HepG2 (cell line): ENCODE data around the gene CRIM1. TPM values are rescaled to one million over a fixed set of nuclear protein-coding genes. Genes with fewer than 3 reads are reported as not detected.

Experiments
- CENPX ChIP-seq: sonication (generic); formaldehyde crosslinking; IDR thresholded peaks from 2 replicates; pipeline ENCODE4 v1.9.0; 2021; ENCODE audit warnings: mild to moderate bottlenecking, missing genetic modification reagents, moderate library complexity
- GLI4 ChIP-seq: sonication (generic); formaldehyde crosslinking; IDR thresholded peaks from 2 replicates; pipeline ENCODE4 v1.5.1; 2020; ENCODE audit warnings: missing genetic modification reagents, mild to moderate bottlenecking, moderate library complexity, borderline replicate concordance
- SOX13 ChIP-seq, 3 experiments: fragments of 450-650 bp in 1 of 3; sonication (generic) in 1 of 3; formaldehyde crosslinking in 1 of 3; IDR thresholded peaks in 2 of 3; conservative IDR thresholded peaks in 1 of 3; 2 replicates each; pipeline versions ENCODE4 v1.5.0 to v1.6.1; 2016 to 2020; ENCODE audit warnings: antibody characterized with exemption in 1 of 3, mild to moderate bottlenecking in 1 of 3, missing compliant biosample characterization in 1 of 3, missing genetic modification reagents in 1 of 3, moderate library complexity in 1 of 3
- WIZ ChIP-seq: sonication (generic); formaldehyde crosslinking; IDR thresholded peaks from 2 replicates; pipeline ENCODE4 v1.5.1; 2020; ENCODE audit warnings: mild to moderate bottlenecking, missing genetic modification reagents
- ZEB1 ChIP-seq: IDR thresholded peaks from 2 replicates; pipeline ENCODE4 v1.6.1; 2012; ENCODE audit warnings: mild to moderate bottlenecking, low read depth, inconsistent platforms; ENCODE audit not compliant: insufficient replicate concordance
- ZNF260 ChIP-seq: sonication (generic); formaldehyde crosslinking; IDR thresholded peaks from 2 replicates; pipeline ENCODE4 v1.4.0; 2020; ENCODE audit warnings: missing genetic modification reagents, low read depth, mild to moderate bottlenecking, borderline replicate concordance
- ZNF282 ChIP-seq: fragments of 450-650 bp; IDR thresholded peaks from 2 replicates; pipeline ENCODE4 v1.6.1; 2018; ENCODE audit not compliant: partially characterized antibody
- ZNF749 ChIP-seq: sonication (generic); formaldehyde crosslinking; IDR thresholded peaks from 2 replicates; pipeline ENCODE4 v1.8.0; 2022; ENCODE audit warnings: mild to moderate bottlenecking, missing genetic modification reagents, moderate library complexity, borderline replicate concordance
- polyA plus RNA-seq, 8 experiments: library from polyadenylated mRNA; depleted of rRNA in 3 of 8; stranded (reverse) in 7 of 8; unstranded in 1 of 8; fragments of >200 nt; fragmentation: Illumina TruSeq in 4 of 8; extraction: Trizol in 4 of 8; gene quantifications; 2 replicates each; pipeline versions ENCODE4 v1.2.1 to v1.2.3, GENCODE V29; 2011 to 2016; ENCODE audit warnings: low read depth in 4 of 8, missing spikeins in 1 of 8, mixed read lengths in 1 of 8; ENCODE audit not compliant: insufficient read depth in 1 of 8
- total RNA-seq, 5 experiments: library from RNA; depleted of rRNA; stranded (reverse); fragments of >200 nt; fragmentation: Illumina TruSeq; extraction: Trizol; gene quantifications; 2 replicates each; pipeline ENCODE4 v1.2.3, GENCODE V29; 2016; ENCODE audit warnings: low read depth in 1 of 5
- TF ChIP-seq, protein P1 (sequence below): sonication (generic); formaldehyde crosslinking; IDR thresholded peaks from 2 replicates; pipeline ENCODE4 v1.4.0; 2020; ENCODE audit warnings: mild to moderate bottlenecking, missing genetic modification reagents
- TF ChIP-seq, protein P2 (sequence below): IDR thresholded peaks from 2 replicates; pipeline ENCODE4 v1.6.1; 2016; ENCODE audit warnings: control low read depth
- TF ChIP-seq, protein P3 (sequence below): sonication (generic); formaldehyde crosslinking; IDR thresholded peaks from 2 replicates; pipeline ENCODE4 v1.4.0; 2020; ENCODE audit warnings: mild to moderate bottlenecking, low read depth, missing genetic modification reagents
- TF ChIP-seq, protein P4 (sequence below): sonication (generic); formaldehyde crosslinking; conservative IDR thresholded peaks from 2 replicates; pipeline ENCODE4 v1.8.0; 2022; ENCODE audit warnings: mild to moderate bottlenecking, moderate library complexity, missing genetic modification reagents
- TF ChIP-seq, protein P5 (sequence below): sonication (generic); formaldehyde crosslinking; IDR thresholded peaks from 2 replicates; pipeline ENCODE4 v1.9.0; 2022; ENCODE audit warnings: missing genetic modification reagents, mild to moderate bottlenecking, borderline replicate concordance

The CRIM1 gene
- total and polyA plus RNA-seq, 2 of the 13 experiments (the other 11 are each of a cell fraction or from before 2014, with no cell fraction given): 39.1 to 69.9 TPM

DNA sequence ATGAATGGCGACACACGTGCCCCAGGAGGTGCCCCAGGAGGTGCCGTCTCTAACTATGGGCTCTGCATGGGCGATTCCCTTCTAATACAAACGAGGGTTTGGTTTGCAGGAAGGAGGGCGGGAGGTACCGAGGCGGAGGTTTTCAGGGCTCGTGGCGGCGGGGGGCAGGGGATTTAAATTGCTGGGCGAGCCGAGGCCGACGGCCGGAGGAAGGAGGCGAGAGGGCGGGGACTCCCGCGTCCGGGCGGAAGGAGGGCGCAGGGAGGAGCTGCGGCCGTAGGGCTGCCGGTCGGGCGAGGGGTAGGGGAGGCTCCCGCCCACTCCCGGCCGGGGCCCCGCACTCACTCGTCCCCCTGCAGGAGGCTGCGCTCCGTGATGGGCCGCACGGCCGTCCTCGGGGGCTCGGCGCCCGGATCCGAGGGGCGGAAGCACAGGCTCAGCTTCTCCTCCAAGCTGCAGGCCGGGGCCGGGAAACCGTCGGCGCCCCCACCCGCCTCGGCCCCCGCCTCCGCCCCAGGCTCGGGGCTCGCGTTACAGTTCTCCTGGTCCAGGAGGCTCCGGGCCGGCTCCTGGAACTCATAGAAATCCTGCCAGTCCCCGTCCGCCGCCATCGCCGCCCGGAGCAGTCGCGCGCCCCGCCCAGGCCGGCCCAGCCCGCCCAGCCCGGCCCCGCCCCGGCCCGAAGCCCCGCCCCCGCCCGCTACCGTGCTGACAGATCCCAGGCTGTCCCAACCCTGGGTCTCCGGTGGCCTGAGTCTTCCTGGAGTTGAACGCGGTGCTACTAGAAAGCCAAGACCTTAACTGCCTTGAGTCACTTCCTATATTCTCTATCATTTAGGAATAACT is 242.2 kb downstream of the CRIM1 start, which contains the start of gene FEZ2 (continued):
- TF ChIP-seq, protein P1, sequence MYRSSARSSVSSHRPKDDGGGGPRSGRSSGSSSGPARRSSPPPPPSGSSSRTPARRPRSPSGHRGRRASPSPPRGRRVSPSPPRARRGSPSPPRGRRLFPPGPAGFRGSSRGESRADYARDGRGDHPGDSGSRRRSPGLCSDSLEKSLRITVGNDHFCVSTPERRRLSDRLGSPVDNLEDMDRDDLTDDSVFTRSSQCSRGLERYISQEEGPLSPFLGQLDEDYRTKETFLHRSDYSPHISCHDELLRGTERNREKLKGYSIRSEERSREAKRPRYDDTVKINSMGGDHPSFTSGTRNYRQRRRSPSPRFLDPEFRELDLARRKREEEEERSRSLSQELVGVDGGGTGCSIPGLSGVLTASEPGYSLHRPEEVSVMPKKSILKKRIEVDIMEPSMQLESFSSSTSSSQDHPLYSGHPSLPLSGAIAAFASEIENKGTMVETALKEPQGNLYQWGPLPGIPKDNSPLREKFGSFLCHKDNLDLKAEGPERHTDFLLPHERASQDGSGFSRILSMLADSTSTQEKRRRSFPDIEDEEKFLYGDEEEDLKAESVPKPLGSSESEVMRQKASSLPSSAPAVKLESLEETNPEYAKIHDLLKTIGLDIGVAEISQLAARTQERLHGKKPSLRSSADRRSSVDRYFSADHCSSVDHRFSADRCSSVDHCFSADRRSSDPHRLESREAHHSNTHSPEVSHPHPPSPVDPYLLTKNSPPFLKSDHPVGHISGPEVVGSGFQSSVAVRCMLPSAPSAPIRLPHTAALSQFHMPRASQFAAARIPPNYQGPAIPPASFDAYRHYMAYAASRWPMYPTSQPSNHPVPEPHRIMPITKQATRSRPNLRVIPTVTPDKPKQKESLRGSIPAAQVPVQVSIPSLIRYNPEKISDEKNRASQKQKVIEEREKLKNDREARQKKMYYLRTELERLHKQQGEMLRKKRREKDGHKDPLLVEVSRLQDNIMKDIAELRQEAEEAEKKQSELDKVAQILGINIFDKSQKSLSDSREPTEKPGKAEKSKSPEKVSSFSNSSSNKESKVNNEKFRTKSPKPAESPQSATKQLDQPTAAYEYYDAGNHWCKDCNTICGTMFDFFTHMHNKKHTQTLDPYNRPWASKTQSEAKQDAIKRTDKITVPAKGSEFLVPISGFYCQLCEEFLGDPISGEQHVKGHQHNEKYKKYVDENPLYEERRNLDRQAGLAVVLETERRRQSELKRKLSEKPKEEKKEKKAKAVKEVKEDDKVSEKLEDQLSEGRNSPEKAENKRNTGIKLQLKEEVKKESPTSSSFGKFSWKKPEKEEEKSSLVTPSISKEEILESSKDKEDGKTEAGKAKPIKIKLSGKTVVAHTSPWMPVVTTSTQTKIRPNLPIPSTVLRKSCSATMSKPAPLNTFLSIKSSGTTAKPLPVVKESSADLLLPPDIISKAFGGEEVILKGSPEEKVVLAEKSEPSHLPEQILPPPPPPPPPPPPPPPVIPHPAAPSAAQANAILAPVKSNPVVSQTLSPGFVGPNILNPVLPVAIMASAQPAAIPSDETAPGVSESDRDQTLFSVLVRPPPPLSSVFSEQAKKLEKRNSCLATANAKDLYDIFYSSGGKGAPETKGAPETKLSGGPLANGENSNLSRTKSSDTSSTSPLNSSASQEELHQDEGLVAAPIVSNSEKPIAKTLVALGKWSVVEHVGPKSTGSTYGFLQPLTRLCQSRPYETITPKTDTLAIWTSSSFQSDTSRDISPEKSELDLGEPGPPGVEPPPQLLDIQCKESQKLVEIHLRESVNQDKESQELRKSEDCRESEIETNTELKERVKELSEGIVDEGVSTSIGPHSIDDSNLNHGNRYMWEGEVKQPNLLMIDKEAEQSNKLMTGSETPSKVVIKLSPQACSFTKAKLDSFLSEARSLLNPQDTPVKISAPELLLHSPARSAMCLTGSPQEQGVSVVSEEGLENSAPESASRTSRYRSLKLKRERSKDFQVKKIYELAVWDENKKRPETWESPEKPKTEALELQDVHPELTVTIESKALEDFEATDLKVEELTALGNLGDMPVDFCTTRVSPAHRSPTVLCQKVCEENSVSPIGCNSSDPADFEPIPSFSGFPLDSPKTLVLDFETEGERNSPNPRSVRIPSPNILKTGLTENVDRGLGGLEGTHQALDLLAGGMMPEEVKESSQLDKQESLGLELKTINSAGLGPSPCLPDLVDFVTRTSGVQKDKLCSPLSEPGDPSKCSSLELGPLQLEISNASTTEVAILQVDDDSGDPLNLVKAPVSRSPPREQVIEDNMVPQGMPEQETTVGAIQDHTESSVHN (CRISPR knock-in tag): peak; percentile 35; the same call in 1 of the 2 replicates
- TF ChIP-seq, protein P2, sequence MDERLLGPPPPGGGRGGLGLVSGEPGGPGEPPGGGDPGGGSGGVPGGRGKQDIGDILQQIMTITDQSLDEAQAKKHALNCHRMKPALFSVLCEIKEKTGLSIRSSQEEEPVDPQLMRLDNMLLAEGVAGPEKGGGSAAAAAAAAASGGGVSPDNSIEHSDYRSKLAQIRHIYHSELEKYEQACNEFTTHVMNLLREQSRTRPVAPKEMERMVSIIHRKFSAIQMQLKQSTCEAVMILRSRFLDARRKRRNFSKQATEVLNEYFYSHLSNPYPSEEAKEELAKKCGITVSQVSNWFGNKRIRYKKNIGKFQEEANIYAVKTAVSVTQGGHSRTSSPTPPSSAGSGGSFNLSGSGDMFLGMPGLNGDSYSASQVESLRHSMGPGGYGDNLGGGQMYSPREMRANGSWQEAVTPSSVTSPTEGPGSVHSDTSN (CRISPR knock-in tag): no peak
- TF ChIP-seq ZNF260 (CRISPR knock-in tag): no peak
- TF ChIP-seq, protein P3, sequence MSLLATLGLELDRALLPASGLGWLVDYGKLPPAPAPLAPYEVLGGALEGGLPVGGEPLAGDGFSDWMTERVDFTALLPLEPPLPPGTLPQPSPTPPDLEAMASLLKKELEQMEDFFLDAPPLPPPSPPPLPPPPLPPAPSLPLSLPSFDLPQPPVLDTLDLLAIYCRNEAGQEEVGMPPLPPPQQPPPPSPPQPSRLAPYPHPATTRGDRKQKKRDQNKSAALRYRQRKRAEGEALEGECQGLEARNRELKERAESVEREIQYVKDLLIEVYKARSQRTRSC (CRISPR knock-in tag): no peak
- TF ChIP-seq CENPX: no peak
- no peak for TF ChIP-seq SOX13 (IDR thresholded peaks at IDR 0.05)
- peak in 1 of 2 experiments; percentile 31; a peak in 2 of 4 replicates for TF ChIP-seq SOX13 (CRISPR knock-in tag; conservative IDR thresholded peaks at IDR 0.05 in 1 of 2, IDR thresholded peaks at IDR 0.05 in 1 of 2)
- no peak for TF ChIP-seq ZNF749 (CRISPR knock-in tag)
- TF ChIP-seq GLI4 (CRISPR knock-in tag): peak; percentile 32; the same call in 1 of the 2 replicates
- no peak for TF ChIP-seq ZEB1
- no peak for TF ChIP-seq ZNF282
- TF ChIP-seq, protein P4, sequence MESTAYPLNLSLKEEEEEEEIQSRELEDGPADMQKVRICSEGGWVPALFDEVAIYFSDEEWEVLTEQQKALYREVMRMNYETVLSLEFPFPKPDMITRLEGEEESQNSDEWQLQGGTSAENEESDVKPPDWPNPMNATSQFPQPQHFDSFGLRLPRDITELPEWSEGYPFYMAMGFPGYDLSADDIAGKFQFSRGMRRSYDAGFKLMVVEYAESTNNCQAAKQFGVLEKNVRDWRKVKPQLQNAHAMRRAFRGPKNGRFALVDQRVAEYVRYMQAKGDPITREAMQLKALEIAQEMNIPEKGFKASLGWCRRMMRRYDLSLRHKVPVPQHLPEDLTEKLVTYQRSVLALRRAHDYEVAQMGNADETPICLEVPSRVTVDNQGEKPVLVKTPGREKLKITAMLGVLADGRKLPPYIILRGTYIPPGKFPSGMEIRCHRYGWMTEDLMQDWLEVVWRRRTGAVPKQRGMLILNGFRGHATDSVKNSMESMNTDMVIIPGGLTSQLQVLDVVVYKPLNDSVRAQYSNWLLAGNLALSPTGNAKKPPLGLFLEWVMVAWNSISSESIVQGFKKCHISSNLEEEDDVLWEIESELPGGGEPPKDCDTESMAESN: no peak
- TF ChIP-seq, protein P5, sequence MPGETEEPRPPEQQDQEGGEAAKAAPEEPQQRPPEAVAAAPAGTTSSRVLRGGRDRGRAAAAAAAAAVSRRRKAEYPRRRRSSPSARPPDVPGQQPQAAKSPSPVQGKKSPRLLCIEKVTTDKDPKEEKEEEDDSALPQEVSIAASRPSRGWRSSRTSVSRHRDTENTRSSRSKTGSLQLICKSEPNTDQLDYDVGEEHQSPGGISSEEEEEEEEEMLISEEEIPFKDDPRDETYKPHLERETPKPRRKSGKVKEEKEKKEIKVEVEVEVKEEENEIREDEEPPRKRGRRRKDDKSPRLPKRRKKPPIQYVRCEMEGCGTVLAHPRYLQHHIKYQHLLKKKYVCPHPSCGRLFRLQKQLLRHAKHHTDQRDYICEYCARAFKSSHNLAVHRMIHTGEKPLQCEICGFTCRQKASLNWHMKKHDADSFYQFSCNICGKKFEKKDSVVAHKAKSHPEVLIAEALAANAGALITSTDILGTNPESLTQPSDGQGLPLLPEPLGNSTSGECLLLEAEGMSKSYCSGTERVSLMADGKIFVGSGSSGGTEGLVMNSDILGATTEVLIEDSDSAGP (CRISPR knock-in tag): peak; percentile 84; the same call in 1 of the 2 replicates
- TF ChIP-seq WIZ (CRISPR knock-in tag): no peak
